ENCODE results near the gene AQP5.

DNA sequence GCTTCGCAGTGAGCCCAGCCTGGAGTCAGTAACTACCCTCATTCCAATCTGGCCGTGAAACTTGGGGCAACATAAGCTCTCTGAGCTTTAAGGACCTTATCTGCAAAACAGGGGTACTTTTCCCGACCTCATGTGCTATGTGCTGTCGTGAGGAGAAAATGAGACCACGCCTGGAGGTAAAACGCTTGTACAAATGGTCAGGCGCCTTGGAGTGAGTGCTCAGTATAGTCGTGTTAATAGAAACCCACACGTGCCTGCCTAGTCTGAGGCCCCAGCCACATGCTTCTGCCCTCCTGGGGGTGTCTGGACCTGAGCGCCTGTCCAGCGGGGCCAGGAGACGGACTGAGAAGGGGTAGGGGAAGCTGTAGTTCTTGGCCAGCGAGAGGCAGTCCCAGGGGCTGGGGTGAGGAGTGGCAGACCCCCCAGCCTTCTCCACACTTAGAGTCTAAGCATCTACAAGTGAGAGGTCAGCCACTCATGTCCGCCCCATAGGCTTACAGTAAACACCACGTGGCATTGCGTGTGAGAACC, 4.9 kb downstream of the AQP5 start:
- TF ChIP-seq, protein P1, sequence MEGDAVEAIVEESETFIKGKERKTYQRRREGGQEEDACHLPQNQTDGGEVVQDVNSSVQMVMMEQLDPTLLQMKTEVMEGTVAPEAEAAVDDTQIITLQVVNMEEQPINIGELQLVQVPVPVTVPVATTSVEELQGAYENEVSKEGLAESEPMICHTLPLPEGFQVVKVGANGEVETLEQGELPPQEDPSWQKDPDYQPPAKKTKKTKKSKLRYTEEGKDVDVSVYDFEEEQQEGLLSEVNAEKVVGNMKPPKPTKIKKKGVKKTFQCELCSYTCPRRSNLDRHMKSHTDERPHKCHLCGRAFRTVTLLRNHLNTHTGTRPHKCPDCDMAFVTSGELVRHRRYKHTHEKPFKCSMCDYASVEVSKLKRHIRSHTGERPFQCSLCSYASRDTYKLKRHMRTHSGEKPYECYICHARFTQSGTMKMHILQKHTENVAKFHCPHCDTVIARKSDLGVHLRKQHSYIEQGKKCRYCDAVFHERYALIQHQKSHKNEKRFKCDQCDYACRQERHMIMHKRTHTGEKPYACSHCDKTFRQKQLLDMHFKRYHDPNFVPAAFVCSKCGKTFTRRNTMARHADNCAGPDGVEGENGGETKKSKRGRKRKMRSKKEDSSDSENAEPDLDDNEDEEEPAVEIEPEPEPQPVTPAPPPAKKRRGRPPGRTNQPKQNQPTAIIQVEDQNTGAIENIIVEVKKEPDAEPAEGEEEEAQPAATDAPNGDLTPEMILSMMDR (IDR thresholded peaks at IDR 0.05), result no peak
- no peak for TF ChIP-seq ZFX (IDR thresholded peaks at IDR 0.05; ENCODE audit: borderline replicate concordance)
